Measurements from ENCODE around the gene SPATA6. TPM values are rescaled to one million over a fixed set of nuclear protein-coding genes. Genes with fewer than 3 reads are reported as not detected.
"Not testable (repeated sequence)": the region's sequence is repeated elsewhere in the genome, so short reads cannot be mapped to it uniquely, and the experiment has no call there.

SPATA6 gene
- total RNA-seq, result 4.6 and 5.0 TPM in 2 replicates

DNA sequence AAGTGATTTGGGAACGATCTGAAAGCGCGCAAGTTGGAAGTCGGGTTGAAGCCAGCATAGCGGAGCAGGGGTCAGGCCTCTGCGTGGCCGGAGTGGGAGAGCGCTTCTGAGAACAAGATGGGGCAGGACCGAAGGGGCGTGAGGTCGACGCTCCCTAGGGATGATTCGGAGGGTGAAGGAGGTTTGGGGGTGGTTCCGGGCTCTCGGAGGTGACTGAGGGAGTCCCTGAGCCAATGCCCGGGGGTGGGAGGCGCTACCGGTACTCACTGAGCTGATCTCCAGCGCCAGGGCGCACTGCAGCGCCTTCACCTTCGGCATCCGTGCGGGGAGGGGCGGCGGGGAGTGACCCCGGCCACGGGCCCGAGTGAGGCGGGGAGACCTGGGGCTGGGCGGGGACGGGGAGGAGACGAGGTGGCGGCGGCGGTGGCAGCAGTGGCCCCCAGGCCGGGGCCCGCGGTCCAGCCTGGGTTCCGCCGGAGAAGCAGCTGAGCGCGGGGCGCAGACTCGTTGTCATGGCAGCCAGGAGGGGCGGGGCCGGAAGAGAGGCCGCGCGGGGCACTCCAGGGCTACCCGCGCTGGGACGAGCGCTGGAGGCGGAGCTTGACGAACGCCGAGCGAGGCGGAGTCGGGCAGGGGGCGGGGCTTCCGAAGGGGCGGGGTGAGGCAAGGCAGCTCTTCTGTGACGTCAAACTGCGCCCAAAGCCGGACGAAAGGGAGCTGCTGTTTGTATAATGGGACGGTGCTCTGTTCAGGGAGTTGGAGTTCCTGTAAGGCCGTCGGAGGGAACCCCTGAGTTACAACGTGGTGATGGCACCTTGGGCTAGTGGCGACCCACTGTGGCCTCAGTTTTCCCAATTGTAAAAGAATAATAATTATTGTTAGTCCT, at the start of gene SPATA6:
Gene SPATA6, minus strand, starts transcription at position 514 of the 886 bp plus-strand sequence. Its CDS starts 196 bp downstream, at position 318.
- TF ChIP-seq, protein P1, sequence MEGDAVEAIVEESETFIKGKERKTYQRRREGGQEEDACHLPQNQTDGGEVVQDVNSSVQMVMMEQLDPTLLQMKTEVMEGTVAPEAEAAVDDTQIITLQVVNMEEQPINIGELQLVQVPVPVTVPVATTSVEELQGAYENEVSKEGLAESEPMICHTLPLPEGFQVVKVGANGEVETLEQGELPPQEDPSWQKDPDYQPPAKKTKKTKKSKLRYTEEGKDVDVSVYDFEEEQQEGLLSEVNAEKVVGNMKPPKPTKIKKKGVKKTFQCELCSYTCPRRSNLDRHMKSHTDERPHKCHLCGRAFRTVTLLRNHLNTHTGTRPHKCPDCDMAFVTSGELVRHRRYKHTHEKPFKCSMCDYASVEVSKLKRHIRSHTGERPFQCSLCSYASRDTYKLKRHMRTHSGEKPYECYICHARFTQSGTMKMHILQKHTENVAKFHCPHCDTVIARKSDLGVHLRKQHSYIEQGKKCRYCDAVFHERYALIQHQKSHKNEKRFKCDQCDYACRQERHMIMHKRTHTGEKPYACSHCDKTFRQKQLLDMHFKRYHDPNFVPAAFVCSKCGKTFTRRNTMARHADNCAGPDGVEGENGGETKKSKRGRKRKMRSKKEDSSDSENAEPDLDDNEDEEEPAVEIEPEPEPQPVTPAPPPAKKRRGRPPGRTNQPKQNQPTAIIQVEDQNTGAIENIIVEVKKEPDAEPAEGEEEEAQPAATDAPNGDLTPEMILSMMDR (IDR thresholded peaks at IDR 0.05; ENCODE audit: insufficient read depth, low read length, poor library complexity, severe bottlenecking), result peak; percentile 5
- Histone ChIP-seq H3K4me3 (ENCODE audit: low read depth, low read length) (peak within 1 kb of the TSS; percentile 87), H3K27me3 (ENCODE audit: control insufficient read depth, insufficient read depth, low read length) (no peaks in the 10 kb centered on the region), H3K36me3 (ENCODE audit: control insufficient read depth, insufficient read depth, low read length) (no peaks in the 10 kb centered on the region)
- peak; percentile 64 for DNase-seq (ENCODE audit: low read depth)

DNA sequence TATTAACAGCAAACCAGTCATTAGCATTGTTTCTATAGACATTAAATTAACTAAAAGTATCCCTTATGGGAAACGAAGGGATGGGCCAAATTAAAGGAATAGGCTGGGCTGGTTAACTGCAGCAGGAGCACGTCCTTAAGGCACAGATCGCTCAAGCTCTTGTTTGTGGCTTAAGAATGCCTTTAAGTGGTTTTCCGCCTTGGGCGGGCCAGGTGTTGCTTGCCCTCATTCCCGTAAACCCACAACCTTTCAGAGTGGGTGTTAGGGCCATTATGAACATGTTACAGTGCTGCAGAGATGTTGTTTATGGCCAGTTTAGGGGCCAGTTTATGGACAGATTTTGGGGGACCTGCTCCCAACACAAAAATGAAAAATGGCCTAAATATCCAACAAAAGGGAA, 47.9 kb upstream of the SPATA6 start:
- not testable (repeated sequence) for DNase-seq (ENCODE audit: low read depth); H3K36me3 ChIP-seq (ENCODE audit: control insufficient read depth, insufficient read depth, low read length); H3K27me3 ChIP-seq (ENCODE audit: control insufficient read depth, insufficient read depth, low read length); H3K4me3 ChIP-seq (ENCODE audit: low read depth, low read length)

DNA sequence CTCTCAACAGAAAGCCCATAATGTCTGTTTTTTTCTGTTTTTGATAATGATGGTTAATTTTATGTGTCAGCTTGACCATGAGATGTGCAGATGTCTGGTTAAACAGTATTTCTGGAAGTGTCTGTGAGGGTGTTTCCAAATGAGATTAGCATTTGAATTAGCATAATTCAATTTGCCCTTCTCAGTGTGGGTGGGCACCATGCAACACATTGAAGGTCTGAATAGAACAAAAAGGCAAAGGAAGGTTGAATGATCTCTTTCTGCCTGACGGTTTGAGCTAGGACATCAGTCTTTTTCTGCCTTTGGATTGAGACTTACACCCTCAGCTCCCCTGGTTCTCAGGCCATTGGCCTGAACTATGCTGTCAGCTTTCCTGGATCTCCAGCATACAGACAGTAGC, 34.9 kb upstream of the SPATA6 start:
- H3K4me3 ChIP-seq (ENCODE audit: low read depth, low read length), result no peak overlapping the region
- no peak for DNase-seq (ENCODE audit: low read depth)
- no peaks in the 10 kb centered on the region for H3K27me3 ChIP-seq (ENCODE audit: control insufficient read depth, insufficient read depth, low read length)
- H3K36me3 ChIP-seq (ENCODE audit: control insufficient read depth, insufficient read depth, low read length), result no peaks in the 10 kb centered on the region
- TF ChIP-seq, protein P1 (IDR thresholded peaks at IDR 0.05; ENCODE audit: insufficient read depth, low read length, poor library complexity, severe bottlenecking), result no peak

DNA sequence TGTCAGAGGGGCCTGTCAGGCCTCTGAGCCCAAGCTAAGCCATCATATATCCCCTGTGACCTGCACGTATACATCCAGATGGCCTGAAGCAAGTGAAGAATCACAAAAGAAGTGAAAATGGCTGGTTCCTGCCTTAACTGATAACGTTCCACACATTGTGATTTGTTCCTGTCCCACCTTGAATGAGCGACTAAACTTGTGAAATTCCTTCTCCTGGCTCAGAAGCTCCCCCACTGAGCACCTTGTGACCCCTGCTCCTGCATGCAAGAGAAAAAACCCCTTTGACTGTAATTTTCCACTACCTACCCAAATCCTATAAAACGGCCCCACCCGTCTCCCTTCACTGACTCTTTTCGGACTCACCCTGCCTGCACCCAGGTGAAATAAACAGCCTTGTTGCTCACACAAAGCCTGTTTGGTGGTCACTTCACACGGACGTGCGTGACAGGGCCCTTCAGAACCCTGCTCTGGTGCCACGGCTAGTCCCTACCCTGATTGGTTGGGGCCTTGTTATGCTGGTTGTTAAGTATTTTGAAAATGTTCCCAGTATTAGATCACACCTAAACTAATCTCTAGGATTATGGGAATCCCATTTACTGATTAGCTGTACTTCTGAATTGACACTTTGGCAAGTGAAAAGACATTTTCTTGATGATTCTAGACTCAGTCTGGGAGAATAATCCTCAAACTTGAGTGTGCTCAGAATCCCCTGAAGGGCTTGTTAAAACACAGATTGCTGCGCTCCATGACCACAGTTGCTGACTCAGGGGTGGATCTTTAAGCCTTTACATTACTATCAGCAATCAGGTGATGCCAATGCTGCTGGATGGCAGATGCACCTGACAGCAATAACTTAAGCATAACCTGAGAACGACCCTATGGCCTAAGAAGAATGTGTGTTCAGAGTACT, 28.8 kb upstream of the SPATA6 start:
- TF ChIP-seq, protein P1 (IDR thresholded peaks at IDR 0.05; ENCODE audit: insufficient read depth, low read length, poor library complexity, severe bottlenecking), result no peak
- no peaks in the 10 kb centered on the region for H3K36me3 ChIP-seq (ENCODE audit: control insufficient read depth, insufficient read depth, low read length)
- H3K4me3 ChIP-seq (ENCODE audit: low read depth, low read length), result no peak overlapping the region
- DNase-seq (ENCODE audit: low read depth), result no peak
- no peaks in the 10 kb centered on the region for H3K27me3 ChIP-seq (ENCODE audit: control insufficient read depth, insufficient read depth, low read length)

DNA sequence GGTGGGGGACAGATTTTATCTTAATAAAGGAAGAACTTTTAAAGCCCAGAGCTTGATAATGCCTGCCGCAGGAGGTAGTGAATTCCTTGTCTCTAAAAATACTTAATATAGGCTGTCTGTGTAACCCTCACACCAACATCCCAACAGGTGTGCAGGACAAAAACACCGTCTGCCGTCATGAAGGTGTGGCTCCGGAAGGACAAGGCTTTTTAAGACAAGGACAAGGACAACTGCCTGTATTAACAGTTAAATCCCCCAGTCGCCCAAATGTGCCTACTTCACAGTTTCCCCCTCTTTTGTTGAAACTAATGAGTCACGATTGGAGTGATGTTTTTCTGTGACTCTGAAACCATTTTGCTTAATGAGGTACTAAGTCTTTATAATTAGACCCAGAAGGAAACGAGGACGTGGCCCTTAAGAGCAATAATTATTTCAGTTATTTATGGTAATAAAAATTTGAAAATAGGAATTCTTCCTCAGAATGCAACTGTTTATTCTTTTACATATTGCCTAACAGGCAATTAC, 27.3 kb upstream of the SPATA6 start:
- H3K36me3 ChIP-seq (ENCODE audit: control insufficient read depth, insufficient read depth, low read length), result no peaks in the 10 kb centered on the region
- TF ChIP-seq, protein P1 (IDR thresholded peaks at IDR 0.05; ENCODE audit: insufficient read depth, low read length, poor library complexity, severe bottlenecking), result no peak
- H3K27me3 ChIP-seq (ENCODE audit: control insufficient read depth, insufficient read depth, low read length), result no peaks in the 10 kb centered on the region
- no peak for DNase-seq (ENCODE audit: low read depth)
- no peak overlapping the region for H3K4me3 ChIP-seq (ENCODE audit: low read depth, low read length)

All from kidney epithelial cell (primary cell).